ENCODE data around the gene SBDS. TPM values are rescaled to one million over a fixed set of nuclear protein-coding genes. Genes with fewer than 3 reads are reported as not detected.
"Not testable (repeated sequence)": the region's sequence is repeated elsewhere in the genome, so short reads cannot be mapped to it uniquely, and the experiment has no call there.

SBDS gene
- total RNA-seq (60.0 TPM), polyA plus RNA-seq (186 TPM)

- H3K4me1 ChIP-seq (ENCODE audit: insufficient read depth); H3K36me3 ChIP-seq (ENCODE audit: insufficient read depth): not testable (repeated sequence)
- peak; percentile 97 for DNase-seq (ENCODE audit: extremely low spot score)
- Histone ChIP-seq H3K4me3 (ENCODE audit: low read depth, low read length) (peak within 1 kb of the TSS; percentile 43), H3K27ac (ENCODE audit: low read depth) (peak within 1 kb of the TSS; percentile 95)
- under 1% methylated on average over 59 of the region's 59 CpGs for WGBS
Measured at GRCh38 chr7:66995050-66995776, at the start of gene SBDS. TSS of gene SBDS (minus strand) at chr7:66995586. CDS start at chr7:66995417, 169 bp downstream.

GRCh38 chr7:67043559-67043930 is 48.2 kb upstream of the SBDS start:
- H3K4me3 ChIP-seq (ENCODE audit: low read depth, low read length); H3K4me1 ChIP-seq (ENCODE audit: insufficient read depth); H3K27ac ChIP-seq (ENCODE audit: low read depth); DNase-seq (ENCODE audit: extremely low spot score); H3K36me3 ChIP-seq (ENCODE audit: insufficient read depth): not testable (repeated sequence)
- 47% methylated on average over 4 of the region's 4 CpGs for WGBS

GRCh38 chr7:67042781-67043558 is 47.6 kb upstream of the SBDS start:
- DNase-seq (ENCODE audit: extremely low spot score) = peak; percentile 5
- not testable (repeated sequence) for H3K36me3 ChIP-seq (ENCODE audit: insufficient read depth); H3K27ac ChIP-seq (ENCODE audit: low read depth); H3K4me3 ChIP-seq (ENCODE audit: low read depth, low read length); H3K4me1 ChIP-seq (ENCODE audit: insufficient read depth)
- WGBS = 61% methylated on average over 5 of the region's 5 CpGs

GRCh38 chr7:67040832-67041231 is 45.4 kb upstream of the SBDS start:
- not testable (repeated sequence) for DNase-seq (ENCODE audit: extremely low spot score); H3K4me3 ChIP-seq (ENCODE audit: low read depth, low read length); H3K27ac ChIP-seq (ENCODE audit: low read depth); H3K4me1 ChIP-seq (ENCODE audit: insufficient read depth); H3K36me3 ChIP-seq (ENCODE audit: insufficient read depth)
- WGBS = 29% methylated on average over 2 of the region's 2 CpGs

GRCh38 chr7:67036432-67037395 is 41.3 kb upstream of the SBDS start:
- not testable (repeated sequence) for DNase-seq (ENCODE audit: extremely low spot score); H3K27ac ChIP-seq (ENCODE audit: low read depth); H3K4me1 ChIP-seq (ENCODE audit: insufficient read depth); H3K4me3 ChIP-seq (ENCODE audit: low read depth, low read length); H3K36me3 ChIP-seq (ENCODE audit: insufficient read depth)
- WGBS = 87% methylated on average over 10 of the region's 10 CpGs

- DNase-seq (ENCODE audit: extremely low spot score) = no peak
- 91% methylated on average over 5 of the region's 5 CpGs for WGBS
- no peaks in the 10 kb centered on the region for H3K36me3 ChIP-seq (ENCODE audit: insufficient read depth)
- H3K27ac ChIP-seq (ENCODE audit: low read depth) = no peak overlapping the region
- no peaks in the 10 kb centered on the region for H3K4me1 ChIP-seq (ENCODE audit: insufficient read depth)
- H3K4me3 ChIP-seq (ENCODE audit: low read depth, low read length) = no peak overlapping the region
Measured at GRCh38 chr7:67033251-67033650, 37.9 kb upstream of the SBDS start.

- not testable (repeated sequence) for H3K36me3 ChIP-seq (ENCODE audit: insufficient read depth); H3K27ac ChIP-seq (ENCODE audit: low read depth); H3K4me1 ChIP-seq (ENCODE audit: insufficient read depth); H3K4me3 ChIP-seq (ENCODE audit: low read depth, low read length); DNase-seq (ENCODE audit: extremely low spot score)
- 92% methylated on average over 1 of the region's 2 CpGs for WGBS
Measured at GRCh38 chr7:67031685-67032084, 36.3 kb upstream of the SBDS start.

GRCh38 chr7:67025459-67025858 is 30.1 kb upstream of the SBDS start:
- not testable (repeated sequence) for H3K27ac ChIP-seq (ENCODE audit: low read depth); H3K4me1 ChIP-seq (ENCODE audit: insufficient read depth); H3K36me3 ChIP-seq (ENCODE audit: insufficient read depth); DNase-seq (ENCODE audit: extremely low spot score); H3K4me3 ChIP-seq (ENCODE audit: low read depth, low read length)
- WGBS = 49% methylated on average over 1 of the region's 1 CpG

GRCh38 chr7:67022511-67022910 is 27.1 kb upstream of the SBDS start:
- no peak for DNase-seq (ENCODE audit: extremely low spot score)
- Histone ChIP-seq H3K4me3 (ENCODE audit: low read depth, low read length) (no peak overlapping the region), H3K36me3 (ENCODE audit: insufficient read depth) (peaks cover 4% of the 10 kb centered on the region), H3K27ac (ENCODE audit: low read depth) (no peak overlapping the region), H3K4me1 (ENCODE audit: insufficient read depth) (no peaks in the 10 kb centered on the region)
- WGBS = 86% methylated on average over 3 of the region's 3 CpGs

GRCh38 chr7:67021260-67021659 is 25.9 kb upstream of the SBDS start:
- Histone ChIP-seq H3K4me3 (ENCODE audit: low read depth, low read length) (no peak overlapping the region), H3K36me3 (ENCODE audit: insufficient read depth) (peaks cover 4% of the 10 kb centered on the region), H3K27ac (ENCODE audit: low read depth) (no peak overlapping the region), H3K4me1 (ENCODE audit: insufficient read depth) (no peaks in the 10 kb centered on the region)
- 92% methylated on average over 7 of the region's 7 CpGs for WGBS
- DNase-seq (ENCODE audit: extremely low spot score) = no peak

GRCh38 chr7:67019562-67020390 is 24.4 kb upstream of the SBDS start:
- no peak overlapping the region for H3K4me3 ChIP-seq (ENCODE audit: low read depth, low read length)
- no peak for DNase-seq (ENCODE audit: extremely low spot score)
- peaks cover 4% of the 10 kb centered on the region for H3K36me3 ChIP-seq (ENCODE audit: insufficient read depth)
- H3K4me1 ChIP-seq (ENCODE audit: insufficient read depth) = no peaks in the 10 kb centered on the region
- WGBS = 85% methylated on average over 8 of the region's 8 CpGs
- no peak overlapping the region for H3K27ac ChIP-seq (ENCODE audit: low read depth)

- H3K36me3 ChIP-seq (ENCODE audit: insufficient read depth) = peaks cover 4% of the 10 kb centered on the region
- DNase-seq (ENCODE audit: extremely low spot score) = no peak
- H3K4me3 ChIP-seq (ENCODE audit: low read depth, low read length) = no peak overlapping the region
- H3K4me1 ChIP-seq (ENCODE audit: insufficient read depth) = no peaks in the 10 kb centered on the region
- H3K27ac ChIP-seq (ENCODE audit: low read depth) = no peak overlapping the region
- WGBS = 81% methylated on average over 7 of the region's 7 CpGs
Measured at GRCh38 chr7:67018940-67019339, 23.6 kb upstream of the SBDS start.

GRCh38 chr7:67017971-67018370 is 22.6 kb upstream of the SBDS start:
- H3K4me3 ChIP-seq (ENCODE audit: low read depth, low read length); H3K36me3 ChIP-seq (ENCODE audit: insufficient read depth); H3K4me1 ChIP-seq (ENCODE audit: insufficient read depth); H3K27ac ChIP-seq (ENCODE audit: low read depth); DNase-seq (ENCODE audit: extremely low spot score): not testable (repeated sequence)
- 93% methylated on average over 8 of the region's 8 CpGs for whole genome bisulfite sequencing

All from urinary bladder (tissue), 4 donors.